Ascending aorta (tissue), 2 donors: ENCODE measurements around the gene ITGB1. TPM values are rescaled to one million over a fixed set of nuclear protein-coding genes. Genes with fewer than 3 reads are reported as not detected.

Experiments
- DNase-seq, 2 donors: peaks; one replicate each; pipeline ENCODE4 v3.0.0-alpha.2; 2019; ENCODE audit warnings: low spot score in 2 of 2
- H3K27ac ChIP-seq, 2 donors: fragments of 200-600 bp; sonication (generic); one replicate each; pipeline ENCODE4 v1.5.1; 2016 to 2017; ENCODE audit warnings: mild to moderate bottlenecking in 1 of 2
- H3K27me3 ChIP-seq: fragments of 200-600 bp; sonication (generic); one replicate; pipeline ENCODE4 v1.5.1; 2017
- H3K36me3 ChIP-seq, 2 donors: fragments of 200-600 bp; sonication (generic); one replicate each; pipeline ENCODE4 v1.5.1; 2016
- H3K4me1 ChIP-seq, 2 donors: fragments of 200-600 bp; sonication (generic); one replicate each; pipeline ENCODE4 v1.5.1; 2016 to 2017; ENCODE audit warnings: mild to moderate bottlenecking in 1 of 2
- H3K4me3 ChIP-seq, 2 donors: fragments of 200-600 bp; sonication (generic); one replicate each; pipeline ENCODE4 v1.5.1; 2016 to 2017; ENCODE audit warnings: mild to moderate bottlenecking in 1 of 2
- H3K9me3 ChIP-seq, 2 donors: fragments of 200-600 bp; sonication (generic); one replicate each; pipeline ENCODE4 v1.5.1; 2016
- CTCF ChIP-seq, 3 experiments: fragments of 200-600 bp in 2 of 3; fragments of 450-650 bp in 1 of 3; sonication (generic) in 2 of 3; IDR thresholded peaks; one replicate each; pipeline ENCODE4 v1.5.1; 2016 to 2019; ENCODE audit warnings: antibody characterized with exemption in 3 of 3, mild to moderate bottlenecking in 1 of 3, moderate library complexity in 1 of 3
- intact Hi-C: fragments of 100-400 bp; cut with DNase I; formaldehyde crosslinking; loops from one replicate; pipeline ENCODE4 v1.15.1; 2023
- total RNA-seq: library from RNA; depleted of rRNA; stranded (reverse); fragments of >200 nt; gene quantifications from one replicate; pipeline ENCODE4 v1.1.0, GENCODE V29; 2016

ITGB1 gene
- total RNA-seq, 1 donor from 2014 or later: 569 TPM

- DNase-seq: no peak
- no peak for TF ChIP-seq CTCF (IDR thresholded peaks at IDR 0.05)
- Histone ChIP-seq H3K27me3 (no peaks in the 10 kb centered on the region), H3K36me3 (peaks cover 31 to 36% of the 10 kb centered on the region in 2 donors), H3K27ac (no peak overlapping the region), H3K4me3 (no peak overlapping the region), H3K9me3 (no peaks in the 10 kb centered on the region), H3K4me1 (no peaks in the 10 kb centered on the region)
- intact Hi-C loops: no loop called here
These were observed 63.9 kb downstream of the ITGB1 start for GRCh38 chr10:32893916-32894664.

- Histone ChIP-seq H3K27ac (no peak overlapping the region), H3K27me3 (no peaks in the 10 kb centered on the region), H3K4me1 (no peaks in the 10 kb centered on the region), H3K36me3 (peaks cover 28 to 29% of the 10 kb centered on the region in 2 donors), H3K9me3 (no peaks in the 10 kb centered on the region), H3K4me3 (no peak overlapping the region)
- DNase-seq: no peak
- TF ChIP-seq CTCF (IDR thresholded peaks at IDR 0.05): no peak
- intact Hi-C loops: no loop called here
These were observed 64.6 kb downstream of the ITGB1 start for GRCh38 chr10:32893434-32893833.

GRCh38 chr10:32891261-32891660 is 66.8 kb downstream of the ITGB1 start:
- intact Hi-C loops: no loop called here
- DNase-seq: no peak
- TF ChIP-seq CTCF (IDR thresholded peaks at IDR 0.05): no peak
- peaks cover 6 to 8% of the 10 kb centered on the region in 2 donors for H3K36me3 ChIP-seq
- no peak overlapping the region for H3K4me3 ChIP-seq
- H3K27ac ChIP-seq: no peak overlapping the region
- H3K9me3 ChIP-seq: no peaks in the 10 kb centered on the region
- H3K27me3 ChIP-seq: no peaks in the 10 kb centered on the region
- H3K4me1 ChIP-seq: no peaks in the 10 kb centered on the region

- Histone ChIP-seq H3K27me3 (no peaks in the 10 kb centered on the region), H3K27ac (no peak overlapping the region), H3K36me3 (peaks cover 0 to 1% of the 10 kb centered on the region in 2 donors), H3K4me3 (no peak overlapping the region), H3K4me1 (no peaks in the 10 kb centered on the region), H3K9me3 (no peaks in the 10 kb centered on the region)
- intact Hi-C loops: no loop called here
- no peak for TF ChIP-seq CTCF (IDR thresholded peaks at IDR 0.05)
- no peak for DNase-seq
These were observed 67.6 kb downstream of the ITGB1 start for GRCh38 chr10:32890444-32890843.

GRCh38 chr10:32889631-32890212 is 68.3 kb downstream of the ITGB1 start:
- intact Hi-C loops: no loop called here
- no peak overlapping the region for H3K4me3 ChIP-seq
- H3K27ac ChIP-seq: no peak overlapping the region
- no peaks in the 10 kb centered on the region for H3K4me1 ChIP-seq
- H3K27me3 ChIP-seq: no peaks in the 10 kb centered on the region
- no peaks in the 10 kb centered on the region for H3K36me3 ChIP-seq
- no peaks in the 10 kb centered on the region for H3K9me3 ChIP-seq
- no peak for TF ChIP-seq CTCF (IDR thresholded peaks at IDR 0.05)
- no peak for DNase-seq
